GM19468 (cell line): ENCODE results near the gene SHISA2.

Experiments used
- ATAC-seq: cut with Tn5 transposase; IDR thresholded peaks from one replicate; pipeline ENCODE4 v1.9.1; 2021; ENCODE audit warnings: mild to moderate bottlenecking, moderate library complexity, moderate number of reproducible peaks; ENCODE audit not compliant: unreplicated experiment; ENCODE audit errors: extremely low read depth

Gene SHISA2

GRCh38 chr13:26050568-26051230 is 1.1 kb downstream of the SHISA2 start:
- no peak for ATAC-seq

- no peak for ATAC-seq
Observed at GRCh38 chr13:26048741-26049140, 3.1 kb downstream of the SHISA2 start.

GRCh38 chr13:26047040-26047439 is 4.8 kb downstream of the SHISA2 start:
- ATAC-seq: no peak

GRCh38 chr13:26046639-26047038 is 5.2 kb downstream of the SHISA2 start:
- no peak for ATAC-seq

GRCh38 chr13:26045142-26045541 is 6.7 kb downstream of the SHISA2 start:
- ATAC-seq: no peak

GRCh38 chr13:26042785-26043184 is 9.0 kb downstream of the SHISA2 start:
- ATAC-seq: no peak

GRCh38 chr13:26041444-26041843 is 10.4 kb downstream of the SHISA2 start:
- ATAC-seq: no peak

- ATAC-seq: no peak
Observed at GRCh38 chr13:26038931-26039475, 12.8 kb downstream of the SHISA2 start.

GRCh38 chr13:26037302-26037701 is 14.5 kb downstream of the SHISA2 start:
- ATAC-seq: no peak

GRCh38 chr13:26036383-26036782 is 15.4 kb downstream of the SHISA2 start:
- no peak for ATAC-seq

GRCh38 chr13:26034018-26034417 is 17.8 kb downstream of the SHISA2 start:
- ATAC-seq: no peak

- ATAC-seq: no peak
Observed at GRCh38 chr13:26030331-26030730, 21.5 kb downstream of the SHISA2 start.

GRCh38 chr13:26029581-26030136 is 22.2 kb downstream of the SHISA2 start:
- ATAC-seq: no peak

GRCh38 chr13:26026211-26026610 is 25.6 kb downstream of the SHISA2 start:
- no peak for ATAC-seq

- ATAC-seq: no peak
Observed at GRCh38 chr13:26025771-26026170, 26.0 kb downstream of the SHISA2 start.

- ATAC-seq: no peak
Observed at GRCh38 chr13:26025196-26025595, 26.6 kb downstream of the SHISA2 start.

GRCh38 chr13:26024558-26024957 is 27.3 kb downstream of the SHISA2 start:
- ATAC-seq: no peak

- no peak for ATAC-seq
Observed at GRCh38 chr13:26022538-26023292, 29.1 kb downstream of the SHISA2 start.

GRCh38 chr13:26021956-26022355 is 29.9 kb downstream of the SHISA2 start:
- no peak for ATAC-seq

GRCh38 chr13:26021516-26021915 is 30.3 kb downstream of the SHISA2 start:
- no peak for ATAC-seq

- ATAC-seq: no peak
Observed at GRCh38 chr13:26020891-26021290, 30.9 kb downstream of the SHISA2 start.
